Esophagus muscularis mucosa (tissue), 4 donors: ENCODE data around the gene C1QC. TPM values are rescaled to one million over a fixed set of nuclear protein-coding genes. Genes with fewer than 3 reads are reported as not detected.
A peak's percentile ranks its signal among the peaks of the same experiment; 100 is the strongest.

Source experiments
- DNase-seq: peaks from one replicate; pipeline ENCODE4 v3.0.0-alpha.2; 2017; ENCODE audit errors: extremely low spot score
- H3K27ac ChIP-seq, 4 donors: fragments of 200-600 bp; sonication (generic); replicated peaks in 1 of 4; 1 replicate in 3 of 4; 2 replicates in 1 of 4; pipeline ENCODE4 v1.5.1; 2016 to 2019; ENCODE audit warnings: mild to moderate bottlenecking in 1 of 4
- H3K27me3 ChIP-seq, 4 donors: fragments of 200-600 bp; sonication (generic); one replicate each; pipeline versions ENCODE4 v1.5.1 to v1.6.0; 2016 to 2019
- H3K36me3 ChIP-seq, 4 donors: fragments of 200-600 bp; sonication (generic); one replicate each; pipeline ENCODE4 v1.5.1; 2016 to 2019
- H3K4me1 ChIP-seq, 4 donors: fragments of 200-600 bp; sonication (generic); one replicate each; pipeline ENCODE4 v1.5.1; 2016 to 2019
- H3K4me3 ChIP-seq, 4 donors: fragments of 200-600 bp; sonication (generic); 1 replicate in 2 of 4; 2 replicates in 2 of 4; pipeline ENCODE4 v1.5.1; 2016 to 2019; ENCODE audit warnings: mild to moderate bottlenecking in 4 of 4, moderate library complexity in 1 of 4
- H3K9me3 ChIP-seq, 4 donors: fragments of 200-600 bp; sonication (generic); 1 replicate in 3 of 4; 2 replicates in 1 of 4; pipeline ENCODE4 v1.5.1; 2016 to 2019
- CTCF ChIP-seq, 3 experiments: fragments of 200-600 bp in 2 of 3; fragments of 450-650 bp in 1 of 3; sonication (generic) in 2 of 3; IDR thresholded peaks; one replicate each; pipeline ENCODE4 v1.5.1; 2017 to 2019; ENCODE audit warnings: antibody characterized with exemption in 3 of 3, mild to moderate bottlenecking in 2 of 3, moderate library complexity in 1 of 3
- EP300 ChIP-seq: sonication (generic); formaldehyde crosslinking; IDR thresholded peaks from one replicate; pipeline ENCODE4 v1.6.1; 2017; ENCODE audit warnings: antibody characterized with exemption
- POLR2A ChIP-seq: fragments of 450-650 bp; IDR thresholded peaks from one replicate; pipeline ENCODE4 v1.6.1; 2017; ENCODE audit warnings: antibody characterized with exemption, moderate library complexity, mild to moderate bottlenecking, low read depth
- POLR2AphosphoS5 ChIP-seq, 2 donors: sonication (generic); formaldehyde crosslinking; IDR thresholded peaks; one replicate each; pipeline ENCODE4 v1.6.1; 2017; ENCODE audit warnings: antibody characterized with exemption in 2 of 2
- WGBS: methylation state at CpG from one replicate; pipeline ENCODE4 v1.1.5; 2018; 5-methylcytosine and 5-hydroxymethylcytosine counted together
- intact Hi-C: fragments of 100-400 bp; cut with DNase I; formaldehyde crosslinking; loops from one replicate; pipeline ENCODE4 v1.15.1; 2023
- total RNA-seq, 4 donors: library from RNA; depleted of rRNA; stranded (reverse); fragments of >200 nt; gene quantifications; one replicate each; pipeline versions ENCODE4 v1.1.0 to v1.2.1, GENCODE V29; 2016

Gene C1QC
- total RNA-seq, 4 donors from 2014 or later = 171 to 311 (median 181) TPM

DNA sequence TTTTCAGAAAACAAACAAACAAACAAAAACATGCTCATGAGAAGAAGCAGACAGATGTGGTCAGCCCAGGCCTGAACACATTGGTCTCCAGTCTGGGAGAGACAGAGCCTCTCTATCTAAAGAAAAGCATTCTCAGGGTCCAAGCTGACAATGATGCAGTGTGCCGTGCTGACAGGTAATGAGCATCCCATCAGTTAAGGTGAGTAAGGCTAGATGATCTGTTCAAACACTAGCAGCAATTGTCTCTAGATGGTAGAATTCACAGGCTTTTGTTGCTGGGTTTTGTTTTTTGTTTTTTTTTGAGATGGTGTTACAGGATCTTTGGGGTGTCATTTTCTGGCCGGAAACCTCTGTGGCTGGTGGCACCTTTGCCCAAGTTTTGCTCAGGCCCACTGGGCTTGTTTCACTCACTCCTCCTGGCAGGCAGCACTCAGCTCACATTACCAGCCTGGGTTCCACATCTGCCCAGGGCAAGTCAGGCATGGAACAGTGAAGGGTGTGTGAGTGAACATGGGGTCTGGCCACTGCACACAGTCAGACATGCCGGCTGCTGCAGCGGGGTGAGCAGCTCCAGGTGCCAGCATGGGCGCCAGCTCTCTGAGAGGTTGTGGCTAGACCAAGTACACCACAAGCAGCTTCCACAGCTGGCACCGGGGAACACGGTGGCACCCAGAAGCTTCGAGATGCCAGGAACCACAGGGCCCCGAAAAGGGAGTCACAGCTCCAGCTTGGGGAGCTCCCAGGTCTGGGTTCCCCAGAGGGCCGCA, 9.6 kb upstream of the C1QC start:
- H3K4me1 ChIP-seq = no peaks in the 10 kb centered on the region
- peaks cover 0 to 56% (median 0%) of the 10 kb centered on the region in 4 donors for H3K27me3 ChIP-seq
- no peaks in the 10 kb centered on the region for H3K36me3 ChIP-seq
- no peak for TF ChIP-seq POLR2AphosphoS5 (IDR thresholded peaks at IDR 0.05)
- no peak for TF ChIP-seq EP300
- TF ChIP-seq POLR2A = no peak
- TF ChIP-seq CTCF (IDR thresholded peaks at IDR 0.05) = no peak
- WGBS = 73% methylated on average over 9 of the region's 10 CpGs
- H3K9me3 ChIP-seq = no peaks in the 10 kb centered on the region
- no peak overlapping the region for H3K27ac ChIP-seq
- DNase-seq = no peak
- intact Hi-C loops = no loop called here
- no peak overlapping the region for H3K4me3 ChIP-seq

- Histone ChIP-seq H3K9me3 (no peaks in the 10 kb centered on the region), H3K4me1 (no peaks in the 10 kb centered on the region), H3K4me3 (no peak overlapping the region), H3K27ac (no peak overlapping the region), H3K36me3 (no peaks in the 10 kb centered on the region), H3K27me3 (peaks cover 0 to 63% (median 0%) of the 10 kb centered on the region in 4 donors)
- TF ChIP-seq CTCF (IDR thresholded peaks at IDR 0.05) (no peak), POLR2A (no peak), POLR2AphosphoS5 (IDR thresholded peaks at IDR 0.05) (no peak), EP300 (no peak)
- intact Hi-C loops = no loop called here
- 61% methylated on average over 6 of the region's 7 CpGs for WGBS
- no peak for DNase-seq
Observed at GRCh38 chr1:22635436-22635835, 8.0 kb upstream of the C1QC start.

DNA sequence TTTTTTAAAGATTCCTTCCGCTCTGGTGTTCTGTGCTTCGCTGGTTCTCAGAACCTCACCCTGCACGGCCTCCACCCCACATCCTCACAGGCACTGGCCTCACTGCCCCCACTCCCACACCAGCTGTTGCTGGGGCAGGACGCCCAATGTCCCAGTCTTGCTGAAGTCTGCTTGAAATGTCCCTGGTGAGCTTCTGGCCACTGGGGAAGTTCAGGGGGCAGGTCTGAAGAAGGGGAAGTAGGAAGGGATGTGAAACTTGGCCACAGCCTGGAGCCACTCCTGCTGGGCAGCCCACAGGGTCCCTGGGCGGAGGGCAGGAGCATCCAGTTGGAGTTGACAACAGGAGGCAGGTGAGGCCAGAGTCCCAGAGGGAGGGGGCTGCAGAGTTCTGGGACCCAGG, 7.1 kb upstream of the C1QC start, which contains the start of gene C1QA:
Gene C1QA (plus strand): TSS at position 276 of the 400 bp plus-strand sequence. CDS start 989 bp downstream, outside the sequence.
- DNase-seq = no peak
- intact Hi-C loops = no loop called here
- Histone ChIP-seq H3K4me3 (peak within 1 kb of the TSS; percentile 31 to 40 (median 32)), H3K27me3 (peaks cover 0 to 66% (median 0%) of the 10 kb centered on the region in 4 donors), H3K4me1 (no peaks in the 10 kb centered on the region), H3K36me3 (no peaks in the 10 kb centered on the region), H3K27ac (peak within 1 kb of the TSS in 1 of 4 donors; percentile 34), H3K9me3 (no peaks in the 10 kb centered on the region)
- 61% methylated on average over 4 of the region's 5 CpGs for WGBS
- TF ChIP-seq POLR2AphosphoS5 (IDR thresholded peaks at IDR 0.05) (peak; percentile 16 to 45), CTCF (IDR thresholded peaks at IDR 0.05) (no peak)

DNA sequence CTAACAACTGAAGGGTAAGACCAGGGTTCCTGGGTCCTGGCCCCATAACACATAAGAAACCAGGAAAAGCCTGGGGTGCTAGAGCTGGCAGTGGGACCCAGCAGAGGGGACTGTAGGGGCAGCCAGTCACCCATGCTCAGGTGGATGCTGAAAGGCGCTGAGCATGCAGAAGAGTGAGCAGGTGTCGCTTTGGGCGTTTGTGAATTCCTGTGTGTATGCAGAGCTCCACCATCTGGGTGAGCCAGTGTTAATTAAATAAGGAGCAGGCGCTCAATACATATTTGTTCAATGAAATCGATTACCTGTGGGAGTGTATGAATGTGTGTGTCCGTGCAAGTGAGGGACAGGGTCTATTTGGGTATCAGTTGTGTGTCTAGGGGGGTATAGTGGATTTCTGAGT, 6.5 kb upstream of the C1QC start:
- no peak for DNase-seq
- WGBS = 84% methylated on average over 6 of the region's 6 CpGs
- TF ChIP-seq CTCF (IDR thresholded peaks at IDR 0.05) = no peak
- no peaks in the 10 kb centered on the region for H3K9me3 ChIP-seq
- peaks cover 0 to 5% (median 4%) of the 10 kb centered on the region in 4 donors for H3K4me1 ChIP-seq
- H3K4me3 ChIP-seq = peak overlapping the region; percentile 31 to 40 (median 32)
- H3K27me3 ChIP-seq = peaks cover 0 to 72% (median 0%) of the 10 kb centered on the region in 4 donors
- intact Hi-C loops = no loop called here
- H3K36me3 ChIP-seq = no peaks in the 10 kb centered on the region
- H3K27ac ChIP-seq = no peak overlapping the region
